GM18499 (cell line): ENCODE measurements around the gene EPB41L2.

Experiments
- ATAC-seq: cut with Tn5 transposase; IDR thresholded peaks from one replicate; pipeline ENCODE4 v1.9.1; 2021; ENCODE audit warnings: moderate number of reproducible peaks; ENCODE audit not compliant: insufficient read depth, unreplicated experiment

Gene EPB41L2

GRCh38 chr6:131062241-131063027 is 611 bp downstream of the EPB41L2 start:
- no peak for ATAC-seq

- no peak for ATAC-seq
These were observed 1.3 kb downstream of the EPB41L2 start for GRCh38 chr6:131061751-131062119.

- no peak for ATAC-seq
These were observed 1.8 kb downstream of the EPB41L2 start for GRCh38 chr6:131061041-131061750.

GRCh38 chr6:131060311-131060710 is 2.7 kb downstream of the EPB41L2 start:
- no peak for ATAC-seq

- ATAC-seq: no peak
These were observed 3.6 kb downstream of the EPB41L2 start for GRCh38 chr6:131059486-131059885.

GRCh38 chr6:131058236-131058635 is 4.8 kb downstream of the EPB41L2 start:
- no peak for ATAC-seq

- no peak for ATAC-seq
These were observed 8.4 kb downstream of the EPB41L2 start for GRCh38 chr6:131054392-131055250.

- ATAC-seq: no peak
These were observed 9.4 kb downstream of the EPB41L2 start for GRCh38 chr6:131053546-131054240.

GRCh38 chr6:131052181-131052580 is 10.9 kb downstream of the EPB41L2 start:
- ATAC-seq: no peak

GRCh38 chr6:131051341-131051740 is 11.7 kb downstream of the EPB41L2 start:
- ATAC-seq: no peak

- no peak for ATAC-seq
These were observed 13.4 kb downstream of the EPB41L2 start for GRCh38 chr6:131049608-131050007.

GRCh38 chr6:131048933-131049515 is 14.0 kb downstream of the EPB41L2 start:
- no peak for ATAC-seq

- no peak for ATAC-seq
These were observed 14.6 kb downstream of the EPB41L2 start for GRCh38 chr6:131048459-131048858.

GRCh38 chr6:131045139-131045538 is 17.9 kb downstream of the EPB41L2 start:
- no peak for ATAC-seq

- no peak for ATAC-seq
These were observed 19.1 kb downstream of the EPB41L2 start for GRCh38 chr6:131043902-131044447.

GRCh38 chr6:131042664-131043063 is 20.4 kb downstream of the EPB41L2 start:
- no peak for ATAC-seq

GRCh38 chr6:131041814-131042213 is 21.2 kb downstream of the EPB41L2 start:
- ATAC-seq: no peak

GRCh38 chr6:131040866-131041265 is 22.2 kb downstream of the EPB41L2 start:
- ATAC-seq: no peak

GRCh38 chr6:131039345-131039680 is 23.7 kb downstream of the EPB41L2 start:
- no peak for ATAC-seq
